ENCODE results near the gene NNAT.

NNAT gene

GRCh38 chr20:37490663-37491350, 30.2 kb upstream of the NNAT start:
- Mint-ChIP-seq H3K36me3 (ENCODE audit: low read depth) (peaks cover 19% of the 10 kb centered on the region), H3K4me3 (no peak overlapping the region), H3K4me1 (peaks cover 17% of the 10 kb centered on the region), H3K9me3 (no peaks in the 10 kb centered on the region), H3K27me3 (ENCODE audit: low read depth, poor library complexity) (peaks cover 11% of the 10 kb centered on the region), H3K27ac (peak overlapping the region; percentile 82)
- TF ChIP-seq, protein P1, sequence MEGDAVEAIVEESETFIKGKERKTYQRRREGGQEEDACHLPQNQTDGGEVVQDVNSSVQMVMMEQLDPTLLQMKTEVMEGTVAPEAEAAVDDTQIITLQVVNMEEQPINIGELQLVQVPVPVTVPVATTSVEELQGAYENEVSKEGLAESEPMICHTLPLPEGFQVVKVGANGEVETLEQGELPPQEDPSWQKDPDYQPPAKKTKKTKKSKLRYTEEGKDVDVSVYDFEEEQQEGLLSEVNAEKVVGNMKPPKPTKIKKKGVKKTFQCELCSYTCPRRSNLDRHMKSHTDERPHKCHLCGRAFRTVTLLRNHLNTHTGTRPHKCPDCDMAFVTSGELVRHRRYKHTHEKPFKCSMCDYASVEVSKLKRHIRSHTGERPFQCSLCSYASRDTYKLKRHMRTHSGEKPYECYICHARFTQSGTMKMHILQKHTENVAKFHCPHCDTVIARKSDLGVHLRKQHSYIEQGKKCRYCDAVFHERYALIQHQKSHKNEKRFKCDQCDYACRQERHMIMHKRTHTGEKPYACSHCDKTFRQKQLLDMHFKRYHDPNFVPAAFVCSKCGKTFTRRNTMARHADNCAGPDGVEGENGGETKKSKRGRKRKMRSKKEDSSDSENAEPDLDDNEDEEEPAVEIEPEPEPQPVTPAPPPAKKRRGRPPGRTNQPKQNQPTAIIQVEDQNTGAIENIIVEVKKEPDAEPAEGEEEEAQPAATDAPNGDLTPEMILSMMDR (IDR thresholded peaks at IDR 0.05), result no peak
- no peak for DNase-seq

DNA sequence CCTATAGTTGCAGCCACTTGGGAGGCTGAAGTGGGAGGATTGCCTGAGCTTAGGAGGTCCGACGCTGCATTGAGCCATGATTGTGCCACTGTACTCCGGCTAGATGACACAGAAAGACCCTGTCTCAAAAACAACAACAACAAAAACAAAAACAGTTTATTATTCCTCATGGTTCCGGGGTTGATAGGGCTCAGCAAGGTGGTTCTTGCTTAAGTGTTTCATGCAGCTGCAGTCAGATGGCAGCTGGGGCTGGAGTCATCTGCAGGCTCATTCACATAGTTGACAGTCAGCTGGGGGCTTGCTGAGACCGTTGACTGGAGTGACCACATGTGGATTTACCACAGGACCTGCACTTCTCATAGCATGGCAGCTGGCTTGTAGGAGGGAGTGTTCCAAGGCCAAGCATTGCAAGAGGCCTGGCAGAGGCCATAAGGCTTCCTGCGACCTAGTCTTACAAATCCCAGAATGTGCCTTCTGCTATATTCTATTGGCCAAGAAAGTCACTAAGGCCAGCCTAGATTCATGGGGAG, 28.9 kb upstream of the NNAT start:
- DNase-seq, result no peak
- Mint-ChIP-seq H3K4me1 (peaks cover 5% of the 10 kb centered on the region), H3K27ac (no peak overlapping the region), H3K4me3 (no peak overlapping the region), H3K27me3 (ENCODE audit: low read depth, poor library complexity) (peaks cover 8% of the 10 kb centered on the region), H3K9me3 (no peaks in the 10 kb centered on the region), H3K36me3 (ENCODE audit: low read depth) (peaks cover 19% of the 10 kb centered on the region)
- TF ChIP-seq, protein P1 (IDR thresholded peaks at IDR 0.05), result no peak

- Mint-ChIP-seq H3K4me1 (peaks cover under 1% of the 10 kb centered on the region), H3K4me3 (no peak overlapping the region), H3K27me3 (ENCODE audit: low read depth, poor library complexity) (peaks cover 8% of the 10 kb centered on the region), H3K36me3 (ENCODE audit: low read depth) (peaks cover 19% of the 10 kb centered on the region), H3K9me3 (no peaks in the 10 kb centered on the region), H3K27ac (no peak overlapping the region)
- TF ChIP-seq, protein P1 (IDR thresholded peaks at IDR 0.05), result no peak
- DNase-seq, result no peak
Observed at GRCh38 chr20:37492945-37493344, 28.1 kb upstream of the NNAT start.

GRCh38 chr20:37494301-37494700, 26.7 kb upstream of the NNAT start:
- H3K4me1 Mint-ChIP-seq, result no peaks in the 10 kb centered on the region
- H3K27me3 Mint-ChIP-seq (ENCODE audit: low read depth, poor library complexity), result peaks cover 3% of the 10 kb centered on the region
- DNase-seq, result no peak
- H3K27ac Mint-ChIP-seq, result no peak overlapping the region
- H3K4me3 Mint-ChIP-seq, result no peak overlapping the region
- TF ChIP-seq, protein P1 (IDR thresholded peaks at IDR 0.05), result no peak
- H3K36me3 Mint-ChIP-seq (ENCODE audit: low read depth), result peaks cover 27% of the 10 kb centered on the region
- H3K9me3 Mint-ChIP-seq, result no peaks in the 10 kb centered on the region

GRCh38 chr20:37494796-37495195, 26.3 kb upstream of the NNAT start:
- TF ChIP-seq, protein P1 (IDR thresholded peaks at IDR 0.05), result no peak
- Mint-ChIP-seq H3K4me1 (no peaks in the 10 kb centered on the region), H3K9me3 (no peaks in the 10 kb centered on the region), H3K4me3 (no peak overlapping the region), H3K27me3 (ENCODE audit: low read depth, poor library complexity) (peaks cover 3% of the 10 kb centered on the region), H3K36me3 (ENCODE audit: low read depth) (peaks cover 27% of the 10 kb centered on the region), H3K27ac (no peak overlapping the region)
- no peak for DNase-seq
